Panc1 (cell line): Measurements from ENCODE around the gene ITPRID2. TPM values are rescaled to one million over a fixed set of nuclear protein-coding genes. Genes with fewer than 3 reads are reported as not detected.

Experiments used
- ATAC-seq: fragments of 200-7000 bp; cut with Tn5 transposase; 2 replicates; pipeline ENCODE4 v1.9.1; 2020; ENCODE audit warnings: mild to moderate bottlenecking, moderate library complexity
- BruUV-seq: library from RNA; stranded (reverse); fragments of 400-500 nt; replicated peaks from 2 replicates; lab custom pipeline; 2021; lab: Mats Ljungman, UMichigan
- CTCF ChIA-PET: fragments of 300-600 bp; sonication (Branson Sonifier 250); formaldehyde crosslinking; loops from one replicate; lab custom pipeline; 2022; ENCODE audit warnings: antibody characterized with exemption; lab: Charles Lee
- POLR2A ChIA-PET: fragments of 300-600 bp; sonication (Branson Sonifier 250); formaldehyde crosslinking; loops from one replicate; lab custom pipeline; 2022; ENCODE audit warnings: antibody characterized with exemption; lab: Charles Lee
- DNase-seq: peaks from one replicate; pipeline ENCODE4 v3.0.0-alpha.2; 2010; ENCODE audit warnings: low read depth, low spot score
- H3K27ac ChIP-seq: 2 replicates; pipeline ENCODE4 v1.5.1; 2011; ENCODE audit warnings: mild to moderate bottlenecking, low read length, inconsistent platforms
- H3K27me3 ChIP-seq: fragments of 200-500 bp; sonication (Bioruptor generic); 2 replicates; pipeline ENCODE4 v1.6.0; 2014; ENCODE audit warnings: low read length, inconsistent platforms; ENCODE audit not compliant: control insufficient read depth, insufficient read depth
- H3K36me3 ChIP-seq: fragments of 200-500 bp; sonication (Bioruptor generic); 2 replicates; pipeline ENCODE4 v1.5.1; 2014; ENCODE audit warnings: inconsistent platforms, mild to moderate bottlenecking, low read length, moderate library complexity; ENCODE audit not compliant: control insufficient read depth, insufficient read depth
- H3K4me1 ChIP-seq: 2 replicates; pipeline ENCODE4 v1.5.1; 2011; ENCODE audit warnings: inconsistent platforms, mild to moderate bottlenecking, low read length, moderate library complexity; ENCODE audit not compliant: control insufficient read depth, insufficient read depth
- H3K4me3 ChIP-seq, 2 experiments: 2 replicates each; pipeline ENCODE4 v1.5.1; 2011 to 2012; ENCODE audit warnings: low read depth in 2 of 2, low read length in 2 of 2, mild to moderate bottlenecking in 2 of 2, inconsistent platforms in 1 of 2, moderate library complexity in 1 of 2
- H3K9me3 ChIP-seq: fragments of 200-500 bp; sonication (Bioruptor generic); 2 replicates; pipeline ENCODE4 v1.5.1; 2014; ENCODE audit warnings: low read depth, mild to moderate bottlenecking, inconsistent platforms, low read length, moderate library complexity; ENCODE audit not compliant: control insufficient read depth, insufficient read depth
- POLR2AphosphoS5 ChIP-seq: IDR thresholded peaks from 2 replicates; pipeline ENCODE4 v1.6.1; 2012; ENCODE audit warnings: mild to moderate bottlenecking, low read depth, low read length, moderate library complexity
- SIN3A ChIP-seq: IDR thresholded peaks from 2 replicates; pipeline ENCODE4 v1.6.1; 2012; ENCODE audit warnings: low read depth, mild to moderate bottlenecking, low read length, moderate library complexity, borderline replicate concordance; ENCODE audit not compliant: insufficient read depth
- TCF7L2 ChIP-seq: IDR thresholded peaks from 2 replicates; pipeline ENCODE4 v1.6.1; 2011; ENCODE audit warnings: mild to moderate bottlenecking, low read depth, low read length, inconsistent platforms
- in situ Hi-C: cut with HindIII; loops from 2 replicates; pipeline ENCODE4 v1.10.0; 2016; ENCODE audit warnings: low sequenced_read_pairs, low pct_unique_long_range_greater_than_20kb
- intact Hi-C: fragments of 100-400 bp; cut with micrococcal nuclease; formaldehyde crosslinking; loops from one replicate; pipeline ENCODE4 v1.10.0; 2022; ENCODE audit not compliant: unreplicated experiment
- total RNA-seq: library from RNA; stranded (reverse); gene quantifications from one replicate; pipeline ENCODE4 v1.2.1, GENCODE V29; 2021; ENCODE audit not compliant: unreplicated experiment
- TF ChIP-seq, protein P1 (sequence below): fragments of 450-650 bp; IDR thresholded peaks from 2 replicates; pipeline ENCODE4 v1.5.1; 2017; ENCODE audit warnings: mild to moderate bottlenecking
- TF ChIP-seq, protein P2 (sequence below), 2 experiments: IDR thresholded peaks; 2 replicates each; pipeline ENCODE4 v1.6.1; 2011 to 2012; ENCODE audit warnings: low read depth in 2 of 2, control low read depth in 1 of 2, low read length in 1 of 2, mild to moderate bottlenecking in 1 of 2, moderate library complexity in 1 of 2; ENCODE audit not compliant: insufficient read depth in 1 of 2

Gene ITPRID2
- total RNA-seq, 1 experiment from 2014 or later: 261 TPM

DNA sequence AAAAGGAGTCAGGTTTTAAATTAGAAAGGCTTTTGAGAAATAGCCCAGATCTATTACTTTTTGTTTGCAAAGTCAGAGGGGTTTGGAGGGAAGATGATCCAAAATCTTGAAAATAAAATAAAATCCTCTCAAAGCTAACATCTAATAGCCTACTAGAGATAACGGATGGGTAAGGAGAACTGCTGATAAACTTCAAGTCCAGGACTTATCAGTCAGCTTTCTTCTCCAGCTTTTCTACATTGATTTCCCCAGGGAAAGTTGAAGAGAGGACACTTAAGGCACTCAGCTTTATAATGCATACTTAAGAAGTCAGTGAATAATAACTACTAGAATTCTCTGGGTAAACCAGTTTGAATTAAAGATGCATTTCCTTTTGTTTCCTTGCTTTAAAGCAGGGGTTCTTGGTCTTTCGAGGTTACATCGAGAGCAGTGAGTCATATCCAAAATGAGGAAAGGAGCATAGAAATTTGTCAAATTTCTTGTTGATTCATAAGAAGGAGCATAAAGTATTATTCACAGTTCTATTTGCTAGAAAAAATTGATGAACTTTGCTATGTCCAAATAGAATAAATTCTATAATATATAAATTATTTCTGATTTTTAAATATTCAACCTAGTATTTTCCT lies 43.2 kb upstream of the ITPRID2 start:
- intact Hi-C loops: no loop called here
- Histone ChIP-seq H3K27me3 (no peaks in the 10 kb centered on the region), H3K4me1 (no peaks in the 10 kb centered on the region), H3K36me3 (no peaks in the 10 kb centered on the region), H3K27ac (peak overlapping the region; percentile 15; the same call in 1 of the 2 replicates), H3K4me3 (no peak overlapping the region), H3K9me3 (no peaks in the 10 kb centered on the region)
- ChIA-PET POLR2A (no interaction called here), CTCF (no interaction called here)
- DNase-seq: no peak
- BruUV-seq: no TSS peak
- ATAC-seq: no peak
- in situ Hi-C loops: no loop called here
- no peak for TF ChIP-seq SIN3A
- TF ChIP-seq, protein P1, sequence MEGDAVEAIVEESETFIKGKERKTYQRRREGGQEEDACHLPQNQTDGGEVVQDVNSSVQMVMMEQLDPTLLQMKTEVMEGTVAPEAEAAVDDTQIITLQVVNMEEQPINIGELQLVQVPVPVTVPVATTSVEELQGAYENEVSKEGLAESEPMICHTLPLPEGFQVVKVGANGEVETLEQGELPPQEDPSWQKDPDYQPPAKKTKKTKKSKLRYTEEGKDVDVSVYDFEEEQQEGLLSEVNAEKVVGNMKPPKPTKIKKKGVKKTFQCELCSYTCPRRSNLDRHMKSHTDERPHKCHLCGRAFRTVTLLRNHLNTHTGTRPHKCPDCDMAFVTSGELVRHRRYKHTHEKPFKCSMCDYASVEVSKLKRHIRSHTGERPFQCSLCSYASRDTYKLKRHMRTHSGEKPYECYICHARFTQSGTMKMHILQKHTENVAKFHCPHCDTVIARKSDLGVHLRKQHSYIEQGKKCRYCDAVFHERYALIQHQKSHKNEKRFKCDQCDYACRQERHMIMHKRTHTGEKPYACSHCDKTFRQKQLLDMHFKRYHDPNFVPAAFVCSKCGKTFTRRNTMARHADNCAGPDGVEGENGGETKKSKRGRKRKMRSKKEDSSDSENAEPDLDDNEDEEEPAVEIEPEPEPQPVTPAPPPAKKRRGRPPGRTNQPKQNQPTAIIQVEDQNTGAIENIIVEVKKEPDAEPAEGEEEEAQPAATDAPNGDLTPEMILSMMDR: no peak
- no peak for TF ChIP-seq POLR2AphosphoS5

DNA sequence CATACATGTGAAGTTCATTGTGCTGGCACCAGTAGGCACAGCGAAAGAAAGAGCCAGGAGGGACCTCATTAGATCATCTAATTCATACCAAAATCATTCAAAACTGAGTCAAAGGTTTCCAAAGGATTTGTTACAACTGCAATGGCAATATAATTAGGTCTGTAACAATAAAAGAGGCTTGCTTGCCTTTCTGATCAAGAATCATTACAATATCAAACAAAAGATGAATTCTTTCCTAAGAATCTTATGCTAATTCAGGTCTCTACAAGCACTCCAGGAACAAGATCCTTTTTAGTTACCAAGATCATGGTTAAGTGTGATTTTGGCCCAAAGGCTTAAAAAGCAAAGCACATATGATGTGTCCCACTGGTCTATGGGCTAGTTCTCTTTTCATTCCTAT lies 41.9 kb upstream of the ITPRID2 start:
- ChIA-PET CTCF (no interaction called here), POLR2A (no interaction called here)
- no peak overlapping the region for H3K4me3 ChIP-seq
- DNase-seq (no peak), ATAC-seq (no peak)
- H3K9me3 ChIP-seq: no peaks in the 10 kb centered on the region
- no peak for TF ChIP-seq POLR2AphosphoS5
- no peak for TF ChIP-seq TCF7L2
- in situ Hi-C loops: no loop called here
- no peaks in the 10 kb centered on the region for H3K36me3 ChIP-seq
- BruUV-seq: no TSS peak
- H3K4me1 ChIP-seq: no peaks in the 10 kb centered on the region
- H3K27me3 ChIP-seq: no peaks in the 10 kb centered on the region
- peak overlapping the region; percentile 61; the same call in 1 of the 2 replicates for H3K27ac ChIP-seq
- intact Hi-C loops: no loop called here

DNA sequence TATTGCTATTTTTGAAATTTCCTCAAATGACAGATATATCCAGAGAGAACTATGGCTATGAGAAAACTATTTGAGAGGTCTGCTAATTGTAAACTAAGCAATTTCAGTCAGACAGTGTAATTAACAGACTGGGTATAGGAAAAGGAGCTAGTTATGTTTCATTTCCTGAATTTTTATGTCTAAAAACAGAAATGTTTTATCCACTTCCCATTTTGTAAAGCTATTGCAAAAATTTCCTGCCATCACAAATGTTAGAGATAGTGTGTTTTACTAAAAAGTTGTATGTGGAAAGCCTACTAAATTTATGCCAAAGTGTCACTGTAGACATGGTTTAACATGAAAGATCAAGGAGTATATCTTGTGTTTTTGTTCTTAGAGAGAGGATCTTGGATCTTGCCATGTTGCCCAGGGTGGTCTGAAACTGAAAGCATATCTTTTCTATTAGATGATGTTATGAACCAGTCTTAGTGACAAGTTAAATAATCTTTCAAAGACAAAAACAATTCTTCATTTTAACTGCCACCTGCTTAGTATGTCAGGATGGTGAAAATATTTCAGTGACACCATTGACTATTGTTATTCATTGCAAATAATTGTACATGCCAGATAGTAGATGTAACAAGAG lies 40.5 kb upstream of the ITPRID2 start:
- no peaks in the 10 kb centered on the region for H3K4me1 ChIP-seq
- intact Hi-C loops: no loop called here
- CTCF ChIA-PET: no interaction called here
- no peak for DNase-seq
- TF ChIP-seq, protein P2, sequence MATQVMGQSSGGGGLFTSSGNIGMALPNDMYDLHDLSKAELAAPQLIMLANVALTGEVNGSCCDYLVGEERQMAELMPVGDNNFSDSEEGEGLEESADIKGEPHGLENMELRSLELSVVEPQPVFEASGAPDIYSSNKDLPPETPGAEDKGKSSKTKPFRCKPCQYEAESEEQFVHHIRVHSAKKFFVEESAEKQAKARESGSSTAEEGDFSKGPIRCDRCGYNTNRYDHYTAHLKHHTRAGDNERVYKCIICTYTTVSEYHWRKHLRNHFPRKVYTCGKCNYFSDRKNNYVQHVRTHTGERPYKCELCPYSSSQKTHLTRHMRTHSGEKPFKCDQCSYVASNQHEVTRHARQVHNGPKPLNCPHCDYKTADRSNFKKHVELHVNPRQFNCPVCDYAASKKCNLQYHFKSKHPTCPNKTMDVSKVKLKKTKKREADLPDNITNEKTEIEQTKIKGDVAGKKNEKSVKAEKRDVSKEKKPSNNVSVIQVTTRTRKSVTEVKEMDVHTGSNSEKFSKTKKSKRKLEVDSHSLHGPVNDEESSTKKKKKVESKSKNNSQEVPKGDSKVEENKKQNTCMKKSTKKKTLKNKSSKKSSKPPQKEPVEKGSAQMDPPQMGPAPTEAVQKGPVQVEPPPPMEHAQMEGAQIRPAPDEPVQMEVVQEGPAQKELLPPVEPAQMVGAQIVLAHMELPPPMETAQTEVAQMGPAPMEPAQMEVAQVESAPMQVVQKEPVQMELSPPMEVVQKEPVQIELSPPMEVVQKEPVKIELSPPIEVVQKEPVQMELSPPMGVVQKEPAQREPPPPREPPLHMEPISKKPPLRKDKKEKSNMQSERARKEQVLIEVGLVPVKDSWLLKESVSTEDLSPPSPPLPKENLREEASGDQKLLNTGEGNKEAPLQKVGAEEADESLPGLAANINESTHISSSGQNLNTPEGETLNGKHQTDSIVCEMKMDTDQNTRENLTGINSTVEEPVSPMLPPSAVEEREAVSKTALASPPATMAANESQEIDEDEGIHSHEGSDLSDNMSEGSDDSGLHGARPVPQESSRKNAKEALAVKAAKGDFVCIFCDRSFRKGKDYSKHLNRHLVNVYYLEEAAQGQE (IDR thresholded peaks at IDR 0.05; ENCODE audit: insufficient read depth in 1 of 2, low read depth in 2 of 2, low read length in 1 of 2): no peak
- TF ChIP-seq, protein P1: no peak
- TF ChIP-seq SIN3A: no peak
- no peak for TF ChIP-seq TCF7L2
- TF ChIP-seq POLR2AphosphoS5: no peak
- H3K27me3 ChIP-seq: no peaks in the 10 kb centered on the region
- H3K27ac ChIP-seq: peak overlapping the region; percentile 4; the same call in 1 of the 2 replicates
- in situ Hi-C loops: no loop called here
- POLR2A ChIA-PET: no interaction called here
- H3K36me3 ChIP-seq: no peaks in the 10 kb centered on the region
- H3K4me3 ChIP-seq: no peak overlapping the region
- no TSS peak for BruUV-seq
- no peak for ATAC-seq
- no peaks in the 10 kb centered on the region for H3K9me3 ChIP-seq
